Right lobe of liver (tissue), 4 donors: ENCODE measurements around the gene AP5S1.

ENCODE experiments used
- POLR2A ChIP-seq: fragments of 450-650 bp; IDR thresholded peaks from one replicate; pipeline ENCODE4 v1.6.1; 2017; ENCODE audit warnings: antibody characterized with exemption, mild to moderate bottlenecking
- TF ChIP-seq, protein P1 (sequence below), 4 donors: fragments of 200-600 bp in 3 of 4; fragments of 450-650 bp in 1 of 4; IDR thresholded peaks; one replicate each; pipeline versions ENCODE4 v1.5.1 to v1.8.0; 2016 to 2022; ENCODE audit warnings: antibody characterized with exemption in 4 of 4, mild to moderate bottlenecking in 2 of 4
- donor health status: DM: no; HTN: no; CAD: no.
- donor health status: DM: no; HTN: no; CAD: no.
- donor health status: DM: no; HTN: yes; CAD: no.

GRCh38 chr20:3783511-3784195 is 36.7 kb upstream of the AP5S1 start:
- TF ChIP-seq, protein P1, sequence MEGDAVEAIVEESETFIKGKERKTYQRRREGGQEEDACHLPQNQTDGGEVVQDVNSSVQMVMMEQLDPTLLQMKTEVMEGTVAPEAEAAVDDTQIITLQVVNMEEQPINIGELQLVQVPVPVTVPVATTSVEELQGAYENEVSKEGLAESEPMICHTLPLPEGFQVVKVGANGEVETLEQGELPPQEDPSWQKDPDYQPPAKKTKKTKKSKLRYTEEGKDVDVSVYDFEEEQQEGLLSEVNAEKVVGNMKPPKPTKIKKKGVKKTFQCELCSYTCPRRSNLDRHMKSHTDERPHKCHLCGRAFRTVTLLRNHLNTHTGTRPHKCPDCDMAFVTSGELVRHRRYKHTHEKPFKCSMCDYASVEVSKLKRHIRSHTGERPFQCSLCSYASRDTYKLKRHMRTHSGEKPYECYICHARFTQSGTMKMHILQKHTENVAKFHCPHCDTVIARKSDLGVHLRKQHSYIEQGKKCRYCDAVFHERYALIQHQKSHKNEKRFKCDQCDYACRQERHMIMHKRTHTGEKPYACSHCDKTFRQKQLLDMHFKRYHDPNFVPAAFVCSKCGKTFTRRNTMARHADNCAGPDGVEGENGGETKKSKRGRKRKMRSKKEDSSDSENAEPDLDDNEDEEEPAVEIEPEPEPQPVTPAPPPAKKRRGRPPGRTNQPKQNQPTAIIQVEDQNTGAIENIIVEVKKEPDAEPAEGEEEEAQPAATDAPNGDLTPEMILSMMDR (IDR thresholded peaks at IDR 0.05), result no peak
- no peak for TF ChIP-seq POLR2A
